ENCODE data around the gene RPS19.

DNA sequence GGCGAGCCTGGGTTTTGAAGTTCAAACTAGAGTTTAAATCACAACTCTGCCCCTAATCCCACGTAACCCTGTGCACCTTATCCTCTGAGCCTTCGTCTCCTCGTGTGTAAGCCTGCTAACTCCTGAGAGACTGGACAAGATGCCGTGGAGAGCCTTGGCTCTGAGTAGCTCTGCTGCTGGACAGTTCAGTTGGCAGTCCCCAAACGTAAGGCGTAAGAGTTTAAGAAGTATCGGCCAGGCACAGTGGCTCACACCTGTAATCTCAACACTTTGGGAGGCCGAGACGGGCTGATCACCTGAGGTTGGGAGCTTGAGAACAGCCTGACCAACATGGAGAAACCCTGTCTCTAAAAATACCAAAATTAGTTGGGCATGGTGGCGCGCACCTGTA is 12.3 kb downstream of the RPS19 start:
- TF ChIP-seq, protein P1, sequence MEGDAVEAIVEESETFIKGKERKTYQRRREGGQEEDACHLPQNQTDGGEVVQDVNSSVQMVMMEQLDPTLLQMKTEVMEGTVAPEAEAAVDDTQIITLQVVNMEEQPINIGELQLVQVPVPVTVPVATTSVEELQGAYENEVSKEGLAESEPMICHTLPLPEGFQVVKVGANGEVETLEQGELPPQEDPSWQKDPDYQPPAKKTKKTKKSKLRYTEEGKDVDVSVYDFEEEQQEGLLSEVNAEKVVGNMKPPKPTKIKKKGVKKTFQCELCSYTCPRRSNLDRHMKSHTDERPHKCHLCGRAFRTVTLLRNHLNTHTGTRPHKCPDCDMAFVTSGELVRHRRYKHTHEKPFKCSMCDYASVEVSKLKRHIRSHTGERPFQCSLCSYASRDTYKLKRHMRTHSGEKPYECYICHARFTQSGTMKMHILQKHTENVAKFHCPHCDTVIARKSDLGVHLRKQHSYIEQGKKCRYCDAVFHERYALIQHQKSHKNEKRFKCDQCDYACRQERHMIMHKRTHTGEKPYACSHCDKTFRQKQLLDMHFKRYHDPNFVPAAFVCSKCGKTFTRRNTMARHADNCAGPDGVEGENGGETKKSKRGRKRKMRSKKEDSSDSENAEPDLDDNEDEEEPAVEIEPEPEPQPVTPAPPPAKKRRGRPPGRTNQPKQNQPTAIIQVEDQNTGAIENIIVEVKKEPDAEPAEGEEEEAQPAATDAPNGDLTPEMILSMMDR (conservative IDR thresholded peaks at IDR 0.05; ENCODE audit: low read depth, low read length) = no peak
- TF ChIP-seq EZH2 (IDR thresholded peaks at IDR 0.05; ENCODE audit: low read length, unreplicated experiment) = no peak

Data from PC-3 (cell line).